Astrocyte of the cerebellum (primary cell): ENCODE results near the gene AGA.

Source experiments
- DNase-seq: peaks from one replicate; pipeline ENCODE4 v3.0.0-alpha.2; 2011; ENCODE audit warnings: low read depth
- H3K4me3 ChIP-seq: 2 replicates; pipeline ENCODE4 v1.5.1; 2011; ENCODE audit warnings: mild to moderate bottlenecking, low read depth, low read length, moderate library complexity
- in situ Hi-C: cut with HindIII; loops from 2 replicates; pipeline ENCODE4 v1.10.0; 2017; ENCODE audit warnings: low sequenced_read_pairs
- TF ChIP-seq, protein P1 (sequence below): IDR thresholded peaks from 2 replicates; pipeline ENCODE4 v1.5.1; 2012; ENCODE audit warnings: low read length, low read depth, moderate library complexity, mild to moderate bottlenecking; ENCODE audit errors: missing control alignments

Gene AGA

DNA sequence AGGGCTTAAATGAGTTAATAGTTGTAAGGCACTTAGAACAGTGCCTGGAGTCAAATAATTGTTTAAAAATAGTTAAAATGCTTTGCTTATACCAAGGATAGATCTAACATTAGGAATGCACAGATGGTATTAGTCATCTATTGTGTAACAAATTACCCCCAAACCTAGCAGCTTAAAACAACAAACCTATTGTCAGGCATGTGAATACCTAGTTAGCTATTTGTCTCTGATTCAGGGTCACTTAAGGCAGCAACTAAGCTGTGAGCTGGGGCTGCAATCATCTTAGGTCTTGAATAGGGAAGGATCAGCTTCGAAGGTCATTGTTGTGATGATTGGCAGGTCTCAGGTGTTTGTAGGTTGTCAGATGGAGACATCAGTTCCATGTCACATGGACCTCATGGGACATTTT, 42.4 kb upstream of the AGA start:
- TF ChIP-seq, protein P1, sequence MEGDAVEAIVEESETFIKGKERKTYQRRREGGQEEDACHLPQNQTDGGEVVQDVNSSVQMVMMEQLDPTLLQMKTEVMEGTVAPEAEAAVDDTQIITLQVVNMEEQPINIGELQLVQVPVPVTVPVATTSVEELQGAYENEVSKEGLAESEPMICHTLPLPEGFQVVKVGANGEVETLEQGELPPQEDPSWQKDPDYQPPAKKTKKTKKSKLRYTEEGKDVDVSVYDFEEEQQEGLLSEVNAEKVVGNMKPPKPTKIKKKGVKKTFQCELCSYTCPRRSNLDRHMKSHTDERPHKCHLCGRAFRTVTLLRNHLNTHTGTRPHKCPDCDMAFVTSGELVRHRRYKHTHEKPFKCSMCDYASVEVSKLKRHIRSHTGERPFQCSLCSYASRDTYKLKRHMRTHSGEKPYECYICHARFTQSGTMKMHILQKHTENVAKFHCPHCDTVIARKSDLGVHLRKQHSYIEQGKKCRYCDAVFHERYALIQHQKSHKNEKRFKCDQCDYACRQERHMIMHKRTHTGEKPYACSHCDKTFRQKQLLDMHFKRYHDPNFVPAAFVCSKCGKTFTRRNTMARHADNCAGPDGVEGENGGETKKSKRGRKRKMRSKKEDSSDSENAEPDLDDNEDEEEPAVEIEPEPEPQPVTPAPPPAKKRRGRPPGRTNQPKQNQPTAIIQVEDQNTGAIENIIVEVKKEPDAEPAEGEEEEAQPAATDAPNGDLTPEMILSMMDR, result no peak
- in situ Hi-C loops, result no loop called here
- DNase-seq, result peak; percentile 66
- H3K4me3 ChIP-seq, result no peak overlapping the region

GRCh38 chr4:177483760-177484159, 41.5 kb upstream of the AGA start:
- in situ Hi-C loops, result no loop called here
- no peak overlapping the region for H3K4me3 ChIP-seq
- TF ChIP-seq, protein P1, result no peak
- DNase-seq, result no peak

GRCh38 chr4:177483271-177483670, 41.0 kb upstream of the AGA start:
- DNase-seq, result no peak
- in situ Hi-C loops, result no loop called here
- H3K4me3 ChIP-seq, result no peak overlapping the region
- TF ChIP-seq, protein P1, result no peak

GRCh38 chr4:177482367-177482766, 40.1 kb upstream of the AGA start:
- DNase-seq, result no peak
- in situ Hi-C loops, result no loop called here
- H3K4me3 ChIP-seq, result no peak overlapping the region
- TF ChIP-seq, protein P1, result no peak

GRCh38 chr4:177480795-177481194, 38.6 kb upstream of the AGA start:
- in situ Hi-C loops, result no loop called here
- DNase-seq, result no peak
- TF ChIP-seq, protein P1, result no peak
- no peak overlapping the region for H3K4me3 ChIP-seq

DNA sequence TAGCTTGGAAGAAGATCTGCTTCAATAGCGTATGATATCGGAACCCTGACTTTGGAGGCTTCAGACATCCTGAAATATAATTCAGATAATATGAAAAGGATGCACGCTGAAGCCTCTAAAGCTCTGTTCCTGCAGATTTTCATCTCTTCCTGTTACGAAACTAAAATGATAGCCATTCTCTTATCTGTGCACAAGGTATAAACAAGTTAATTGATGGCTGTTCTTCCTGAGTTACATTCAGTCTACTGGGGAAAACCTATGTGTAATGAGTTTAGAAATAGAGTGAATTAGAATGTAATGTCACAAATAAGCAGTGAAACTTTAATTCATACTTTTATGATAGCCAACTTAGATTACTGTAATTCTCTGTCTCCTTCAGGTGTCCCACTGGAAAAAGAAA, 36.8 kb upstream of the AGA start:
- no peak for DNase-seq
- in situ Hi-C loops, result no loop called here
- H3K4me3 ChIP-seq, result no peak overlapping the region
- TF ChIP-seq, protein P1, result no peak

DNA sequence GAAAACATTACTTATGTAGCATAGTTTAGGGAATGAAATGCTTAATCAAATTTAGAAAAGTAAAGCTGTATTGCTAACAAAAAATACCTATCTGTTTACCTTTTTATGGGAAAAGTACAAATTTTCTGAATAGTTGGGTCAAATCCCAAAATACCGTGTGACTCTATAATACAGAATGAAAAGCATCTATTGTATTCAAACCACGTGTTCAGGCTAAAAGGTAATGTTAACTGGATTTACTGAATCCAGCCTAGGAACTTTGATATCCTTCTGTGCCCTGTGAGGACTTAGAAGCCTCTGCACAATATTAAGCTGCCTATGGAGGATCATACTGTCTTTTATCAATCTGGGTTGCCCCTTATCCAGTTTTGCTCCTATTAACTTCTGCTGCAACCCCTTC, 36.3 kb upstream of the AGA start:
- no peak overlapping the region for H3K4me3 ChIP-seq
- in situ Hi-C loops, result no loop called here
- no peak for DNase-seq
- TF ChIP-seq, protein P1, result no peak
